Measurements from ENCODE around the gene SLC2A14.

- no peak for TF ChIP-seq POLR2AphosphoS5 (IDR thresholded peaks at IDR 0.05)
- no peak for TF ChIP-seq CTCF (IDR thresholded peaks at IDR 0.05)
- TF ChIP-seq POLR2A (IDR thresholded peaks at IDR 0.05; ENCODE audit: low read depth) = no peak
Observed at GRCh38 chr12:7801460-7801859, 71.3 kb downstream of the SLC2A14 start.
